Vagina (tissue), 2 donors: ENCODE results near the gene SH2D1B. TPM values are rescaled to one million over a fixed set of nuclear protein-coding genes. Genes with fewer than 3 reads are reported as not detected.

Source experiments
- DNase-seq, 2 donors: peaks; one replicate each; pipeline ENCODE4 v3.0.0-alpha.2; 2017; ENCODE audit errors: extremely low spot score in 2 of 2
- H3K27ac ChIP-seq: fragments of 200-600 bp; sonication (generic); one replicate; pipeline ENCODE4 v1.5.1; 2019
- H3K27me3 ChIP-seq: fragments of 200-600 bp; sonication (generic); one replicate; pipeline ENCODE4 v1.5.1; 2019
- H3K36me3 ChIP-seq, 2 donors: fragments of 200-600 bp; sonication (generic); one replicate each; pipeline ENCODE4 v1.5.1; 2017 to 2019
- H3K4me1 ChIP-seq: fragments of 200-600 bp; sonication (generic); one replicate; pipeline ENCODE4 v1.5.1; 2019
- H3K4me3 ChIP-seq, 2 donors: fragments of 200-600 bp; sonication (generic); 1 replicate in 1 of 2; 2 replicates in 1 of 2; pipeline ENCODE4 v1.5.1; 2016 to 2019
- H3K9me3 ChIP-seq: fragments of 200-600 bp; sonication (generic); one replicate; pipeline ENCODE4 v1.5.1; 2019
- POLR2A ChIP-seq, 2 donors: fragments of 450-650 bp; IDR thresholded peaks; one replicate each; pipeline ENCODE4 v1.6.1; 2017; ENCODE audit warnings: antibody characterized with exemption in 2 of 2, mild to moderate bottlenecking in 2 of 2, moderate library complexity in 2 of 2
- POLR2AphosphoS5 ChIP-seq, 2 donors: sonication (generic); formaldehyde crosslinking; IDR thresholded peaks; one replicate each; pipeline ENCODE4 v1.9.0; 2017; ENCODE audit warnings: antibody characterized with exemption in 2 of 2, mild to moderate bottlenecking in 2 of 2, low read depth in 1 of 2; ENCODE audit not compliant: insufficient read depth in 1 of 2
- intact Hi-C: fragments of 100-400 bp; cut with DNase I; formaldehyde crosslinking; loops from one replicate; pipeline ENCODE4 v1.15.1; 2023
- total RNA-seq: library from RNA; depleted of rRNA; stranded (reverse); fragments of >200 nt; gene quantifications from one replicate; pipeline ENCODE4 v1.2.3, GENCODE V29; 2016
- TF ChIP-seq, protein P1 (sequence below), 3 experiments: fragments of 450-650 bp in 2 of 3; fragments of 200-600 bp in 1 of 3; sonication (generic) in 1 of 3; IDR thresholded peaks; one replicate each; pipeline ENCODE4 v1.5.1; 2017 to 2019; ENCODE audit warnings: antibody characterized with exemption in 3 of 3, mild to moderate bottlenecking in 2 of 3, moderate library complexity in 2 of 3

The SH2D1B gene
- total RNA-seq, 1 donor from 2014 or later, result not detected

GRCh38 chr1:162406811-162407210 is 5.1 kb downstream of the SH2D1B start:
- TF ChIP-seq POLR2A (IDR thresholded peaks at IDR 0.05) (no peak), POLR2AphosphoS5 (IDR thresholded peaks at IDR 0.05; ENCODE audit: insufficient read depth in 1 of 2, low read depth in 1 of 2) (no peak)
- TF ChIP-seq, protein P1, sequence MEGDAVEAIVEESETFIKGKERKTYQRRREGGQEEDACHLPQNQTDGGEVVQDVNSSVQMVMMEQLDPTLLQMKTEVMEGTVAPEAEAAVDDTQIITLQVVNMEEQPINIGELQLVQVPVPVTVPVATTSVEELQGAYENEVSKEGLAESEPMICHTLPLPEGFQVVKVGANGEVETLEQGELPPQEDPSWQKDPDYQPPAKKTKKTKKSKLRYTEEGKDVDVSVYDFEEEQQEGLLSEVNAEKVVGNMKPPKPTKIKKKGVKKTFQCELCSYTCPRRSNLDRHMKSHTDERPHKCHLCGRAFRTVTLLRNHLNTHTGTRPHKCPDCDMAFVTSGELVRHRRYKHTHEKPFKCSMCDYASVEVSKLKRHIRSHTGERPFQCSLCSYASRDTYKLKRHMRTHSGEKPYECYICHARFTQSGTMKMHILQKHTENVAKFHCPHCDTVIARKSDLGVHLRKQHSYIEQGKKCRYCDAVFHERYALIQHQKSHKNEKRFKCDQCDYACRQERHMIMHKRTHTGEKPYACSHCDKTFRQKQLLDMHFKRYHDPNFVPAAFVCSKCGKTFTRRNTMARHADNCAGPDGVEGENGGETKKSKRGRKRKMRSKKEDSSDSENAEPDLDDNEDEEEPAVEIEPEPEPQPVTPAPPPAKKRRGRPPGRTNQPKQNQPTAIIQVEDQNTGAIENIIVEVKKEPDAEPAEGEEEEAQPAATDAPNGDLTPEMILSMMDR (IDR thresholded peaks at IDR 0.05), result no peak
- Histone ChIP-seq H3K9me3 (no peaks in the 10 kb centered on the region), H3K36me3 (no peaks in the 10 kb centered on the region), H3K4me1 (no peaks in the 10 kb centered on the region), H3K4me3 (no peak overlapping the region), H3K27ac (no peak overlapping the region), H3K27me3 (no peaks in the 10 kb centered on the region)
- intact Hi-C loops, result no loop called here
- no peak for DNase-seq

GRCh38 chr1:162405800-162406199 is 6.1 kb downstream of the SH2D1B start:
- intact Hi-C loops, result no loop called here
- no peak overlapping the region for H3K27ac ChIP-seq
- no peak for DNase-seq
- no peaks in the 10 kb centered on the region for H3K36me3 ChIP-seq
- H3K27me3 ChIP-seq, result no peaks in the 10 kb centered on the region
- TF ChIP-seq POLR2A (IDR thresholded peaks at IDR 0.05), result no peak
- H3K4me3 ChIP-seq, result no peak overlapping the region
- H3K9me3 ChIP-seq, result no peaks in the 10 kb centered on the region
- no peaks in the 10 kb centered on the region for H3K4me1 ChIP-seq

GRCh38 chr1:162404550-162405160 is 7.3 kb downstream of the SH2D1B start:
- H3K27ac ChIP-seq, result no peak overlapping the region
- TF ChIP-seq POLR2AphosphoS5 (IDR thresholded peaks at IDR 0.05; ENCODE audit: insufficient read depth in 1 of 2, low read depth in 1 of 2), result no peak
- no peak for TF ChIP-seq POLR2A (IDR thresholded peaks at IDR 0.05)
- TF ChIP-seq, protein P1 (IDR thresholded peaks at IDR 0.05), result no peak
- intact Hi-C loops, result no loop called here

DNA sequence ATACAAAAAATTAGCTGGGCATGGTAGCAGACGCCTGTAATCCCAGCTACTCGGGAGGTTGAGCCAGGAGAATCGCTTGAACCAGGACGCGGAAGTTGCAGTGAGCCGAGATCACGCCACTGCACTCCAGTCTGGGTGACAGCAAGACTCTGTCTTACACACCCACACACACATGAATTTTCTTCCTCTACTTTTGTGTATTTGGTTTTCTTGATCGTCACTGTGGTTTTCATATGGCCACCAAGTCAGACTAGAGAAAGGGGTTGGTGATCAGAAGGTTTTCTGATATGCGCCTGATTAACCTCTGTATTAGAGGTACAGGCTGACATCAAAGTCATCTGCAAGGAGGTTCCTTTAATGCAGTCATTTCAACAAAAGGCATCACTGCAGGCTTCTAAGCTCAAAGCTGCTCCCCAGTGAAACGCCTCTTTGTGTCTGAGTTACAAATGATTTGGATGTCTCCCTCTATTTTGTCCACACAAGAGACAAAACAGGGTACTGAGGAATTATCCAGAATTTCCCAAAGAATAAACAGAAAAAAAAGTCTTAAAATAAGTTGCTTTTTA is 11.1 kb downstream of the SH2D1B start:
- no peak overlapping the region for H3K27ac ChIP-seq
- H3K4me3 ChIP-seq, result no peak overlapping the region
- intact Hi-C loops, result no loop called here
- TF ChIP-seq POLR2A (IDR thresholded peaks at IDR 0.05), result no peak
- TF ChIP-seq, protein P1 (IDR thresholded peaks at IDR 0.05), result no peak
- no peak for TF ChIP-seq POLR2AphosphoS5 (IDR thresholded peaks at IDR 0.05; ENCODE audit: insufficient read depth in 1 of 2, low read depth in 1 of 2)
- no peaks in the 10 kb centered on the region for H3K4me1 ChIP-seq
- H3K9me3 ChIP-seq, result no peaks in the 10 kb centered on the region
- DNase-seq, result no peak
- H3K27me3 ChIP-seq, result no peaks in the 10 kb centered on the region
- H3K36me3 ChIP-seq, result no peaks in the 10 kb centered on the region

More at GRCh38 chr1:162404550-162405160, 7.3 kb downstream of the SH2D1B start:
- no peaks in the 10 kb centered on the region for H3K9me3 ChIP-seq
- no peak overlapping the region for H3K4me3 ChIP-seq
- DNase-seq, result no peak
- H3K4me1 ChIP-seq, result no peaks in the 10 kb centered on the region
- no peaks in the 10 kb centered on the region for H3K27me3 ChIP-seq
- no peaks in the 10 kb centered on the region for H3K36me3 ChIP-seq

- Histone ChIP-seq H3K36me3 (no peaks in the 10 kb centered on the region), H3K27me3 (no peaks in the 10 kb centered on the region), H3K4me1 (no peaks in the 10 kb centered on the region), H3K9me3 (no peaks in the 10 kb centered on the region), H3K27ac (no peak overlapping the region), H3K4me3 (no peak overlapping the region)
- TF ChIP-seq, protein P1 (IDR thresholded peaks at IDR 0.05), result no peak
- TF ChIP-seq POLR2AphosphoS5 (IDR thresholded peaks at IDR 0.05; ENCODE audit: insufficient read depth in 1 of 2, low read depth in 1 of 2) (no peak), POLR2A (IDR thresholded peaks at IDR 0.05) (no peak)
- DNase-seq, result no peak
- intact Hi-C loops, result no loop called here
Measured at GRCh38 chr1:162398999-162399580, 12.8 kb downstream of the SH2D1B start.
